Sciatic nerve (tissue), 2 donors: ENCODE results near the gene TWNK. TPM values are rescaled to one million over a fixed set of nuclear protein-coding genes. Genes with fewer than 3 reads are reported as not detected.

Experiments used
- ATAC-seq: fragments of 200-7000 bp; cut with Tn5 transposase; one replicate; pipeline ENCODE4 v1.9.1; 2020; ENCODE audit warnings: mild to moderate bottlenecking, moderate library complexity
- DNase-seq: peaks from one replicate; pipeline ENCODE4 v3.0.0-alpha.2; 2020; ENCODE audit warnings: low spot score
- intact Hi-C: fragments of 100-400 bp; cut with DNase I; formaldehyde crosslinking; loops from one replicate; pipeline ENCODE4 v1.14.2; 2022
- total RNA-seq: library from RNA; stranded (reverse); fragmentation: NEBNext Ultra II Directional; extraction: Animal tissue kit (Norgen Biotek cat#: 25700); gene quantifications from one replicate; pipeline ENCODE4 v1.2.1, GENCODE V29; 2021
- donor health status: DM: no; HTN: no; CAD: no.
- donor health status: DM: no; HTN: no; CAD: no.

Gene TWNK
- total RNA-seq, 1 donor from 2014 or later = 5.9 TPM

GRCh38 chr10:101007099-101007711 lies 19.9 kb downstream of the TWNK start:
- intact Hi-C loops = no loop called here
- ATAC-seq = peak; percentile 33
- no peak for DNase-seq

- DNase-seq (no peak), ATAC-seq (no peak)
- intact Hi-C loops = no loop called here
These were observed 20.8 kb downstream of the TWNK start for GRCh38 chr10:101007915-101008822.

- intact Hi-C loops = no loop called here
- no peak for DNase-seq
- ATAC-seq = no peak
These were observed 21.6 kb downstream of the TWNK start for GRCh38 chr10:101008823-101009423.

- ATAC-seq (no peak), DNase-seq (no peak)
- intact Hi-C loops = no loop called here
These were observed 23.0 kb downstream of the TWNK start for GRCh38 chr10:101010329-101010728.

GRCh38 chr10:101011517-101012423 lies 24.4 kb downstream of the TWNK start:
- no peak for DNase-seq
- no peak for ATAC-seq
- intact Hi-C loops = no loop called here

- ATAC-seq (peak; percentile 90), DNase-seq (peak; percentile 96)
- intact Hi-C loops = no loop called here
These were observed 25.4 kb downstream of the TWNK start for GRCh38 chr10:101012525-101013364.

GRCh38 chr10:101013365-101013825 lies 26.1 kb downstream of the TWNK start:
- intact Hi-C loops = no loop called here
- DNase-seq = no peak
- no peak for ATAC-seq

GRCh38 chr10:101014230-101014884 lies 27.0 kb downstream of the TWNK start:
- peak; percentile 92 for DNase-seq
- intact Hi-C loops = loop anchor here (1.0 kb wide), 1 partner anchor 49 kb away; no protein-coding TSS in a partner anchor
- peak; percentile 76 for ATAC-seq

- no peak for DNase-seq
- intact Hi-C loops = loop anchor here (1.0 kb wide), 1 partner anchor 48 kb away; no protein-coding TSS in a partner anchor
- no peak for ATAC-seq
These were observed 27.7 kb downstream of the TWNK start for GRCh38 chr10:101014966-101015581.

- DNase-seq = no peak
- no peak for ATAC-seq
- intact Hi-C loops = no loop called here
These were observed 28.2 kb downstream of the TWNK start for GRCh38 chr10:101015582-101015973.

GRCh38 chr10:101016814-101017213 lies 29.5 kb downstream of the TWNK start:
- intact Hi-C loops = no loop called here
- DNase-seq (no peak), ATAC-seq (no peak)

- intact Hi-C loops = no loop called here
- DNase-seq = no peak
- ATAC-seq = peak; percentile 31
These were observed 30.8 kb downstream of the TWNK start for GRCh38 chr10:101018118-101018599.

GRCh38 chr10:101018600-101019439 lies 31.5 kb downstream of the TWNK start:
- peak; percentile 92 for DNase-seq
- intact Hi-C loops = no loop called here
- peak; percentile 72 for ATAC-seq

GRCh38 chr10:101019440-101019703 lies 32.0 kb downstream of the TWNK start:
- DNase-seq (no peak), ATAC-seq (no peak)
- intact Hi-C loops = no loop called here

- no peak for DNase-seq
- no peak for ATAC-seq
- intact Hi-C loops = no loop called here
These were observed 33.2 kb downstream of the TWNK start for GRCh38 chr10:101020427-101021075.

- no peak for DNase-seq
- no peak for ATAC-seq
- intact Hi-C loops = no loop called here
These were observed 33.9 kb downstream of the TWNK start for GRCh38 chr10:101021239-101021638.
